Subcutaneous abdominal adipose tissue (tissue), 5 donors: Measurements from ENCODE around the gene WASF2.
A peak's percentile ranks its signal among the peaks of the same experiment; 100 is the strongest.

Experiments used
- H3K27ac ChIP-seq: one replicate; pipeline ENCODE4 v1.7.0; 2013; ENCODE audit warnings: low read depth, mild to moderate bottlenecking, inconsistent platforms, low read length, moderate library complexity
- H3K27me3 ChIP-seq, 5 donors: one replicate each; pipeline ENCODE4 v1.7.0; 2013; ENCODE audit warnings: low read length in 5 of 5, inconsistent platforms in 1 of 5; ENCODE audit not compliant: control insufficient read depth in 5 of 5, insufficient read depth in 4 of 5
- H3K36me3 ChIP-seq, 5 donors: one replicate each; pipeline ENCODE4 v1.7.0; 2013; ENCODE audit warnings: low read length in 5 of 5; ENCODE audit not compliant: control insufficient read depth in 5 of 5, insufficient read depth in 5 of 5
- H3K4me1 ChIP-seq, 5 donors: one replicate each; pipeline ENCODE4 v1.7.0; 2013; ENCODE audit warnings: low read length in 5 of 5, mild to moderate bottlenecking in 3 of 5, moderate library complexity in 1 of 5; ENCODE audit not compliant: control insufficient read depth in 5 of 5, insufficient read depth in 5 of 5
- H3K4me3 ChIP-seq, 5 donors: one replicate each; pipeline ENCODE4 v1.7.0; 2013; ENCODE audit warnings: low read length in 5 of 5, low read depth in 1 of 5
- H3K9ac ChIP-seq, 5 donors: one replicate each; pipeline ENCODE4 v1.7.0; 2013; ENCODE audit warnings: low read length in 5 of 5, mild to moderate bottlenecking in 4 of 5, moderate library complexity in 3 of 5
- H3K9me3 ChIP-seq, 5 donors: one replicate each; pipeline ENCODE4 v1.7.0; 2013; ENCODE audit warnings: low read length in 5 of 5; ENCODE audit not compliant: control insufficient read depth in 5 of 5
- donor health status: healthy.
- donor health status: healthy.
- donor health status: healthy.
- donor health status: healthy.
- donor health status: healthy.

The WASF2 gene

DNA sequence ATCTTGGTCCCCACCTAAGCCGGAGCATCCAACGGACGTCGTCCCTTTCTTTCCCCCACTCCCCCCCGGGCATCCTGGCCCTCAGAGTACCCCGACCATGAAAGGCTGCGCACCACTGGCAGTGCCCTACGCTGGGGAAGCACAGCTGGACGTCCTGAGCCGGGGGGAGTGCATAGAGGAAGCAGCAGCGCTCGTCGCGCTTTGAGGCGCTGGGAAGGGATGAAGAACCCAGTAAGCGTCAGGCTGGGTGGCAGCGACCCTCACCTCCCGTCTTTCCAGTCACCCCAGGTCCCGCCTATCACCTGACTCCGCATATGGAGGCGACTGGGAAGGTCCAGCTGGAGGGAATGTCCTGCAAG, 128.9 kb downstream of the WASF2 start:
- no peaks in the 10 kb centered on the region for H3K9me3 ChIP-seq
- peaks cover 4 to 39% (median 27%) of the 10 kb centered on the region in 5 donors for H3K4me1 ChIP-seq
- no peak overlapping the region for H3K27ac ChIP-seq
- no peak overlapping the region for H3K9ac ChIP-seq
- H3K4me3 ChIP-seq: peak overlapping the region in 1 of 5 donors; percentile 47
- no peaks in the 10 kb centered on the region for H3K27me3 ChIP-seq
- H3K36me3 ChIP-seq: peaks cover 0 to 85% (median 77%) of the 10 kb centered on the region in 5 donors

DNA sequence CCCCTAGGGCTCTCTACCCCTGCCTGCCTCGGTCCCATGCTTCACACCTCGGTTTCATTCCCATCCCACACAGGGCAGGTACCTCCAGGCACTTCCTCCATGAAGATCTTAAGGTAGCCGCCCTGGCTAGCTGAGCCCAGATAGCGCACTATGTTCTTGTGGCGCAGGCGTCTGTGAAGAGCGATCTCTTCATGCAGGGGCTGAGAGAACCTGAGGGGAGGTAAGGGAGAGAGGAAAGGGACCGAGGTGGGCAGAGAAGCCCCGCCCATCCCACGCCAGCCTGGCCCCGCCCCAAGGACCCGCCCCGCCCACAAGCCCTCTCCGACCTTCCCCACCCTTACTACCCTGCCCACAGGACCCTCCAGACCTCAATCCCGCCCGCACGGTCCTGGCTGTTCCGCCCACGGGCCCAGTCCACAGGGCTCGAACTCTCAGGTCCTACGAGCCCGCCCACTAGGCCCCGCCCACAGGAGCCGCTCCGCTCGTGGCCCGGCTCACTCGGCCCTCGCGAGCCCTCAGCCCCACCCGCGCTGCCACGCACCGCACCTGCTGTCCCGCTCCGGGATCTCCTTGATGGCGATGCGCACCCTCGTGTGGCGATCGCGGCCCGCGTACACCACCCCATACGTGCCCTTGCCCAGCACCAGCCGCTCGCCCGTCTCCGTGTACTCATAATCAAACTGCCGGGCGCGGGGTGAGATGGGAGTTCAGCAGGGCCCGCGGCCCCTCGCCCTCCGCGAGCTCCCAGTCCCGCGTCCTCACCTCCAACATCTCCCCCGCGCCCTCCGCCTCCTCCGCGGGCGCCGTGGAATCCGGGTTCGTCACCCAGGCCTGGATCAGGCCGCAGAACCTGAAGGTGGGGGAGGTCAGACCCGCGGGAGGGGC, 129.6 kb downstream of the WASF2 start:
- Histone ChIP-seq H3K4me3 (peak overlapping the region in 1 of 5 donors; percentile 47), H3K4me1 (peaks cover 4 to 37% (median 27%) of the 10 kb centered on the region in 5 donors), H3K9ac (no peak overlapping the region), H3K27me3 (no peaks in the 10 kb centered on the region), H3K9me3 (no peaks in the 10 kb centered on the region), H3K36me3 (peaks cover 0 to 91% (median 83%) of the 10 kb centered on the region in 5 donors), H3K27ac (no peak overlapping the region)

DNA sequence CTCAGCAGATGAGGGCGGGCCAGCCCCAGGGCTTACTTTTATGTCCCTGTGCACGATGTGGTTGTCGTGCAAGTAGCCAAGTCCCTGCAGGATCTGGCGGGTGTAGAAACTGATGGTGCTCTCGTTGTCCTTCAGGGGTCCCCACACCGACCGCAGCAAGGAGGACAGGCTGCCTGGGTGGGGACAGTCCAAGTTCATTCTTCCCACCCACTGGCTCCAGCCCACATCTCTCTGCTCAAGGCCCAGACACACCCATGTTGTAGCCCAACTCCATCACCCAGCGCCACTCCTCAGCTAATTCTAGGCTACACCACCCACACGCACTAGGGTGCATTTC, 130.2 kb downstream of the WASF2 start:
- peaks cover 0 to 31% (median 20%) of the 10 kb centered on the region in 5 donors for H3K4me1 ChIP-seq
- H3K27ac ChIP-seq: no peak overlapping the region
- H3K9ac ChIP-seq: no peak overlapping the region
- H3K27me3 ChIP-seq: no peaks in the 10 kb centered on the region
- H3K9me3 ChIP-seq: no peaks in the 10 kb centered on the region
- H3K36me3 ChIP-seq: peaks cover 0 to 95% (median 88%) of the 10 kb centered on the region in 5 donors
- H3K4me3 ChIP-seq: no peak overlapping the region

DNA sequence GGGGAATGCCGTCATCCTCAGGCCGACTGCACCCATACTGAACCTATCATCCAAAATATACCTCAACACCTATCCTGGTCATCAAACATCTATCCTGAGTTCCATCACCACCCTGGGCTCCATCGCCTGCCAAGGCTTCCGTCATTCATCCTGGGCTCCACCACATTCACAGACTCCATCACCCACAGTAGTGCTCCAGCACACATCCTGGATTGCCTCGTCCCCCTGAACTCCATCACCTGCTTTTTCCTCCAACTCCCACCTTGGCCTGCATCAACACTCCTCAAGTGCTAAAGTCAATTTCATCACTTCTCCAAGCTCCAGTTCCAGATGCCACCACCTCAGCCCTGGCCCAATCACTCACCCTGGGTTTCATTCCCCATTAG, 131.0 kb downstream of the WASF2 start:
- Histone ChIP-seq H3K27ac (no peak overlapping the region), H3K4me3 (no peak overlapping the region), H3K36me3 (peaks cover 0 to 90% (median 87%) of the 10 kb centered on the region in 5 donors), H3K9ac (no peak overlapping the region), H3K4me1 (peaks cover 0 to 23% (median 17%) of the 10 kb centered on the region in 5 donors), H3K9me3 (no peaks in the 10 kb centered on the region), H3K27me3 (no peaks in the 10 kb centered on the region)

DNA sequence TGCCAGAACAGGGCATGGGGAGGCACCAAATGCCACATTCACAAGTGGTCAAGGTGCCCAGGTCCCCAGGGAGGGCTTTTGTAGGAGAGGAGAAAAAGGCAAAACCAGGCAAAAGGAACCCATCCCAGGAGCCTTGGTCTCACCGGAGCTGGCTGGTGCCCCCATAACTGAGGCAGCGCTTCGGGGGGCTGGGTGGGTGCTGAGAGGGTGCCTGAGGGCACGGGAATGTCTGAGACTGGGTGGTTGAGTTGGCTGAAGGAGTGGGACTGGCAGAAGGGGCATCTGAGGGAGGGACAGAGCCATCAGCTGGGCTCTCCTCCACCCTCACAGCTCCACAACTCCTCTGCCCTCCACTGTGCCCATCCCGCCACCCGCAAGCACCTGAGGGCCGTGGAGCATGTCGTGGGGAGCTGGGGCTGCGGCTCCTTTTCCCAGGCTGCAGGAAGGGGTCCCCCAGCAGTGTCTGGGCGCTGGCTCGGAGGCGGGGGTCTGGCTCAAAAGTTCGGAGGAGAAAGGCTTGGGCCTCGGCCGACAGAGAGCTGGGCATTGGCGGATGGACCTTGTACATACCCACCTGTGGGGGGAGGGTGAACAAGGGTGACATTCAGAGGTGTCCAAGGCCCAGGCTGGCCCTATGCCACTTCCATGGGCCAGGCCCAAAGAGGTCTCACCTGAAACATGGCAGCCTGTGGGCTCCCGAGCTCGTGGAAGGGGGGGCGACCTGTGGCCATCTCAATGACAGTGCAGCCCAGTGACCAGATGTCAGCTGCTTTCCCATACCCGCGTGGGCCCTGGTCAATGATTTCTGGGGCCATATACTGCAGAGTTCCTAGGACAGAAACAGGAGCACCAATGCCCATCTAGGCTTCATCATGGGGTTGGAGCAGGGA, 131.7 kb downstream of the WASF2 start:
- Histone ChIP-seq H3K9ac (no peak overlapping the region), H3K27ac (no peak overlapping the region), H3K36me3 (peaks cover 0 to 90% (median 86%) of the 10 kb centered on the region in 5 donors), H3K9me3 (no peaks in the 10 kb centered on the region), H3K4me3 (no peak overlapping the region), H3K27me3 (no peaks in the 10 kb centered on the region), H3K4me1 (peaks cover 0 to 23% (median 14%) of the 10 kb centered on the region in 5 donors)

DNA sequence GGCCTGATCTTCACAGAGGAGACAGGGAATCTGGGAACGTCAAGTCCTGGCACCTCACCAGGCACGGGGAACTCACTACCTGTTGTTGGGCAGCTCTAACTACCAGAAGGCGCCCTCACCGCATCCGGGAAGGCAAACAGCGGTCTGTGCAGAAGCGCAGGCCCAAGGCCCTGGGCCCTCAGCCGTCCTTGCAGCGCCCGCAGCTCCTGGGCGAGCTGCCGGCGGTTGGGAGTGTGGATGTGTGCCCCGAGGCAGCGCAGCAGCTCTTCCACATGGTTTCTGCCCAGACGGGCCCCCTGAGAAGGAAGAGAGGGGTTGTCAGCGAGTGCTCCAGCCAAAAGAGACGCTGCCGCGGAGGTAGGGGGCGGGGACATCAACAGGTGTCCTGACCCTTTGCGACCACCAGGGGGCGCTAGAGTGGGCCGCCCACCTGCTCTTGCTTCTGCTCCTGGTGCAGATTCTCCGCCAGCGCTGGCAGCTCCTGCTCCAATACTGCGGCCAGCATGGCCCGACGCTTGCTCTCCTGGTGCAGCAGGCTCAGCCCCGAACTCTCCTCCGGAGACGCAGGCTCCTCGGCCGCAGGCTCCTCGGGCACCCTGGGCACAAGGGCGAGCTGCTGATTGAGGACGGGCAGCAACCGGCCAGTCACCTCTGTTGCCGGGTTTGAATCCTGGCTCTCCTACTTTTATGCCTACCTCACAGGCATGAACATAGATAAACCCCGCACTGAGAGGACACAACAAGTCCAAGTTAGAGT, 132.5 kb downstream of the WASF2 start:
- no peaks in the 10 kb centered on the region for H3K9me3 ChIP-seq
- peaks cover 0 to 23% (median 14%) of the 10 kb centered on the region in 5 donors for H3K4me1 ChIP-seq
- H3K9ac ChIP-seq: no peak overlapping the region
- peak overlapping the region in 1 of 5 donors; percentile 46 for H3K4me3 ChIP-seq
- no peaks in the 10 kb centered on the region for H3K27me3 ChIP-seq
- no peak overlapping the region for H3K27ac ChIP-seq
- H3K36me3 ChIP-seq: peaks cover 0 to 86% (median 81%) of the 10 kb centered on the region in 5 donors

DNA sequence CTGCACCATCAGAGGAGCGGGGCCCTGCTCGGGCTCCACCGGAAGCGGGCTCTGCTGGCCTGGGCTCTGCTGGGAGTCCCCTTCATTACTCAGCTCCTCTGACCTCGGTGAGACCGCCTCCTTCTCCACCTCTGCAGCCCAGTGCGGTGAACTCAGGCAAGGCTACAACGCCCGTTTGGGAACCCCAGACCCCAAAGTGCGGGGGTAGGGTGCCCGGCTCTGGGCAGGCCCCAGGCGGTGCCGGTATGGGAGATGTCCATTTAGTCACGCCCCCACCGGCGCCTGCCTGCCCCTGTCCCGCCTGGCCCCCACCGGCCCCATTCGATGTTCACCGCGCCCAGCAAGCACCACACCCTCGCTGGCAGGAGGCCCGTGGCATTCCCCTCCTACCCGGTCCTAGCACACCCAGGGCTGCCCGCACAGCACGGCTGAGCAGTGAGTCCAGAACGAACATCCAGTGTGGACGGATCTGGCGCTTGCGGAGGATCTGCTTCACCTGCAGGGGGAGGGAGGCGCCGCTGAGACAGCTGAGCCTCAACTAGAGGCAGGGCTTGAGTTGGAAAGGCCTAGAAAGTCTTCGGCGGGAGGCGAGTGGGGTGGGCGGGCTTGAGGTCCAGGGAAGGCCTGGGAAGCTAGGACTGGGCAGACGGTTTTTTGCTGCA, 133.2 kb downstream of the WASF2 start:
- no peaks in the 10 kb centered on the region for H3K27me3 ChIP-seq
- no peak overlapping the region for H3K27ac ChIP-seq
- no peak overlapping the region for H3K9ac ChIP-seq
- H3K4me3 ChIP-seq: no peak overlapping the region
- H3K9me3 ChIP-seq: no peaks in the 10 kb centered on the region
- H3K4me1 ChIP-seq: peaks cover 0 to 23% (median 14%) of the 10 kb centered on the region in 5 donors
- H3K36me3 ChIP-seq: peaks cover 0 to 79% (median 74%) of the 10 kb centered on the region in 5 donors

DNA sequence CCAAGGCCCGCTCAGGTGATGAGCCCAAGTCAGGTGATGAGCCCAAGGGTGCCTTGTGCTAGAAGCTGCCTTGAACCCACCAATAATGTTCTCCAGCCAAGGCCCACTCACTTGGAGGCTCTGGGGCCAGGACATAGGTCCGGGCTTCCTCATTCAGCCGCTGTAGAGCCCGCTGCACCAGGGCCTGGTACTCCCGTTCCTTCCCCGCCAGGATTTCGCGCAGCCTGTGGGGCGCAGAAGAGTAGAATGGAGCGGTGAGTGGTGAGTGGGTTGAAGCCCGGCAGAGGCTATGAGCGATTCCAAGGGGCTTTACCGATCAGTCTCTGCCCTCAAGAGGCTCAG, 133.7 kb downstream of the WASF2 start:
- no peak overlapping the region for H3K4me3 ChIP-seq
- H3K9ac ChIP-seq: no peak overlapping the region
- peaks cover 0 to 26% (median 18%) of the 10 kb centered on the region in 5 donors for H3K4me1 ChIP-seq
- no peaks in the 10 kb centered on the region for H3K9me3 ChIP-seq
- H3K27ac ChIP-seq: no peak overlapping the region
- peaks cover 0 to 73% (median 69%) of the 10 kb centered on the region in 5 donors for H3K36me3 ChIP-seq
- H3K27me3 ChIP-seq: no peaks in the 10 kb centered on the region

DNA sequence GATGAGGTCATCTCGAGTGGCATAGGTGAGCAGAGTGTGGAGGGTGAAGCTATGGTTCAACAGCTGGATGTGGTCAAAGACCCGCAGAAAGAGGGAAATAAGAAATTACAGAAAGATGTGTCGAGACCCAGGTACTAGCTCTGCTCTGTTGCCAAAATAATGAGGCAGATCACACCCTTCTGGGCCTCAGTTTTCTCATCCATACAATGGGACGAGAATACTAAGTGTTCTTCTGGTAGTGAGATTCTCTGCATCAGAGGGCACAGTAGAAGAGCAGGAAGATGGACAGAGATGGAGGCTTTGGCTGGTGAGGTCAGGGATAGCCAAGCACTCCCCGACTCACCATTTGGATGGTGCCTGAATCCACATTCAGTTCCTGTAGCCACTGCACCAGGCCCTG, 134.3 kb downstream of the WASF2 start:
- Histone ChIP-seq H3K36me3 (peaks cover 0 to 68% (median 64%) of the 10 kb centered on the region in 5 donors), H3K9ac (no peak overlapping the region), H3K4me3 (no peak overlapping the region), H3K27ac (no peak overlapping the region), H3K27me3 (peaks cover 0 to 4% (median 1%) of the 10 kb centered on the region in 5 donors), H3K4me1 (peaks cover 0 to 31% (median 24%) of the 10 kb centered on the region in 5 donors), H3K9me3 (no peaks in the 10 kb centered on the region)
